Measurements from ENCODE around the gene EPS8L2. TPM values are rescaled to one million over a fixed set of nuclear protein-coding genes. Genes with fewer than 3 reads are reported as not detected.

Gene EPS8L2
- total RNA-seq = 165 and 183 TPM in 2 replicates

DNA sequence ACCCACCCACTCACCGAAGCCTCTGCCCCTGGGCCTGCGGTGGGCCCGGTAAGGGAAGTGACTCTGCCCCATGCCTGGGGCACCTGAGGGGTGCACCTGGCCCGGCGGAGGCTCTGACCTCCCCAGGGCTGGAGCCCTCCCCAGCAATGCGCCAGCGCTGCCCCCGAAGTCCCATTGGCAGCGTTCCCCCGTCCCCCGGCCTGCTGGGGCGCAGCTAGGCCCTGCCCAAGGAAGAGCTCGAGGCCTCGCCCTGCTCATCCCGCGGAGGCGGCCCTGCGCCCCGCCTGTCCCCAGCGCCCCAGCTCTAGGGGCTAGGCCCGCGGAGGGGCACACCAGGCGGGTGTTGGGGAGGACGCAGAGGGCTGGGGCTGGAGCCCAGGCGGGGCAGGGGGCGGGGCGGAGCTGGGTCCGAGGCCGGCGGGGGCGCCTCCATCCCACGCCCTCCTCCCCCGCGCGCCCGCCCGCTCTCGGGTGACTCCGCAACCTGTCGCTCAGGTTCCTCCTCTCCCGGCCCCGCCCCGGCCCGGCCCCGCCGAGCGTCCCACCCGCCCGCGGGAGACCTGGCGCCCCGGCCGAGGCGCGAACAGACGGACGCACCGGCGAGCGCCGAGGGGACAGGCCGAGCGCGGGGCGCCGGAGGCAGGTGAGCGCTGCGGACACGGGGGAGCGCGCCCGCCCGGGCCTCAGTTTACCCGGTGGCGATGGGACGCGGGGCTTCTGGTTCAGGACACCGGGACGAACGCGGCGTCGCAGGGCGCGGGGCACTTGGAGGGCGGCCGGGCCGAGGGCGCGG lies at the start of gene EPS8L2:
Gene EPS8L2, plus strand, starts transcription at position 586 of the 793 bp plus-strand sequence. CDS start 3,177 bp downstream, outside the sequence.

DNA sequence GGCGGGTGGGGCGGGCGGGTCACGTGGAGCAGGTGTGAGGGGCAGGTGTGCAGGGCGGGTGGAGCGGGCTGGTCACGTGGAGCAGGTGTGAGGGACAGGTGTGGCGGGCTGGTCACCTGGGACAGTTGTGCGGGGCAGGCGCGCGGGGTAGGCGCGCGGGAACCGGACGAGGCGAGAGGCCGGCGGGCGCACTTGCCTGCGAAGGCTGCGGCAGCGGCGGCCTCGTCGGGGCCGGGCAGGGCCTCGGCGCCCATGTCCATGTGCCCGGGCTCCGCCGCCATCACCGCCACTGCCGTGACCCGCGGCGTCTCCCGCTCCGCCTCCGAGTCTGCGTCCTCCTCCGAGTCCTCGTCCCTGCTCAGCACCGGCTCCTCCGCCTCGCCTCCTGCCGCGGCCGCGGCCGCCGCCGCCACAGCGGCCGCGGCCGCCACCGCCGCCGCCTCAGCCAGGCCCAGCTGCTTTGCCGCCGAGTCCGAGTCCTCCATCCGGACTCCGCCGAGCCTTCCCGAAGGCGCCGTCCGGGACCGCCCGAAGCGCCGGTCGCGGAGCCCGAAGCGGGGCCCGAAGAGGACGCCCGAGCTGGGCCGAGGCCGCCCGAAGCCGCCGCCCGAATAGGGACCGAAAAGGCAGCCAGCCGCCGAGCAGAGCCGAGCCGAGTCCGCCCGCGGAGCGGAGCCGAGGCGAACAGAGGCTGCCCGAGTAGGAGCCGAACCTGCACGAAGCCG lies 11.3 kb upstream of the EPS8L2 start, which contains the start of gene DEAF1:
Gene DEAF1, minus strand, starts transcription at position 660 of the 725 bp plus-strand sequence. Its CDS starts 175 bp downstream, at position 485.

DNA sequence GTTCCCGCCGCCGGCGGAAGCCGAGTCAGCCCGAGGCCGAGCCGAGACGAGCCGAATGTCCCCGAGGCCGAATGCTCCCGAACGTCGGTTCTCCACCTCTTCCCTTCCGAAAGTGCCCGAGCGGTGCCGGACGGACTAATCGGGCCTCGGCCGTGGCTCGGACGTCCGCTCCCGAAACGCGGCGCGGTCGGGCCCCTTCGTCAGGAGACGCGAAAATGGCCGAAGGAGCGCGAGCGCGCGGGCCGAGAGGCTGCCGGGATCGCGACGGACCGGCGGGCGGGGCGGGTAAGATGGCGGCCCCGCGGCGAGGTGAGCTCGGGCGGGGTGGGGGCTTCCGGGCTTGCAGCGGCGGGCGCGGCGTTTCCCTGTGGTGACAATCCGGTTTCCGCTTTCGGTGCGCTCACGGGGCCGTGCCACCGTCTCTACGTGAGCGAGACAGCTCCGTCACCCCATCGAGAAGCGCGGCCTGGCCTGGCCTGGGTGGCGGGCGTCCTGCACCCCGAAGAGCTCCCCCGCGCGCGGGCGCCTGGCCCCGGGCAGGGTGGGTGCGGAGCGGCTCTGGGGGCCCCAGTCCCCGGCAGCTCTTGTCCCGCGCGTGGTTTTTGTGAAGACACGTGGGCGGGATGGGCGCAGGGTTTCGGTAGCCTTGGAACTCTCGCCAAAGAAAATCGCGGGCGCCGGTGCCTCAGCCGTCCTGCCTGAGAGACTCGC lies 10.3 kb upstream of the EPS8L2 start, which contains the start of gene TMEM80:
Gene TMEM80, plus strand, starts transcription at position 279 of the 711 bp plus-strand sequence. Its CDS starts 12 bp downstream, at position 291.

DNA sequence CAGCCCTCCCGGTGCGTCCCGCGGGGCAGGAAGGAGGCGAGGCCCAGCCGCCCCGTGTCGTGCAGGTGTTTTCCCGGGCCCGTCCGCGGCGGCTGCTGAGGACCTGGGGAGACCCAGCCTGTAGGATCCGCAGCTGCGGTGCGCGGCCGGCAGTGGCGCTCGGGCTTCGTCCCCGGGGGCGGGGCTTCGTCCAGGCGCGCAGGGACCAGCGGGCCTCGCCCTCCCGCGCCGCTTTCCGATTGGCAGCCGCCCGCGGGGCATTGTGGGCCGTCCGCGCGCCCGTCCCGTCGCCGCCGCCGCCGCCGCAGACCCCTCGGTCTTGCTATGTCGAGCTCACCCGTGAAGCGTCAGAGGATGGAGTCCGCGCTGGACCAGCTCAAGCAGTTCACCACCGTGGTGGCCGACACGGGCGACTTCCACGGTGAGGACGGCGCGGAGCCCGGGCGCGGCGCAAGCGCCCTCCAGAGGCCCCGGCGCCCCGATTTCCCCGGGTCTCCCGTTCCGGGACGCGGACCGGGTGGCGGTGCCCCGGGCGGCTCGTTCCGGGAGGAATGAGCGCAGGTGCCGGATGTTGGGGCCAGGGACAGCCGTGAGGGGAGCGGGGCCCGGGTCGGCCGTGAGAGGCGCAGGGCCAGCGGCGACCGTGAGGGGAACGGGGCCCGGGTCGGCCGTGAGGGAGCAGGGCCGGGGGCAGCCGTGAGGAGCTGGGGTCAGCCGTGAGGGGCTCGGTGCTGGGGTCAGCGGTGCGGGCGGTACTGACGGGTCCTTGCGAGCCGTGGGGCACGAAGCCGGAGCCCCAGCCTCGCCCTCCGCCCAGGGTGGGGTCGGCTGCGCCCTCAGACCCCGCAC lies 41.4 kb downstream of the EPS8L2 start, which contains the start of gene TALDO1:
Gene TALDO1, plus strand, starts transcription at position 307 of the 849 bp plus-strand sequence. Its CDS starts 18 bp downstream, at position 325.

Other genes with a start within 250 kb of the EPS8L2 start
- 433 and 438 TPM in 2 replicates for gene RNH1, start 199.0 kb upstream of the EPS8L2 start, total RNA-seq
- 85.5 and 92.5 TPM in 2 replicates for gene HRAS, start 170.7 kb upstream of the EPS8L2 start, total RNA-seq
- gene LRRC56, start 168.7 kb upstream of the EPS8L2 start, total RNA-seq = 0.21 and 0.48 TPM in 2 replicates
- gene LMNTD2, start 145.5 kb upstream of the EPS8L2 start, total RNA-seq = 1.7 and 3.2 TPM in 2 replicates
- gene RASSF7, start 145.3 kb upstream of the EPS8L2 start, total RNA-seq = 49.7 and 60.0 TPM in 2 replicates
- gene PHRF1, start 129.8 kb upstream of the EPS8L2 start, total RNA-seq = 20.7 and 28.9 TPM in 2 replicates
- 10.8 and 21.7 TPM in 2 replicates for gene IRF7, start 90.3 kb upstream of the EPS8L2 start, total RNA-seq
- gene CDHR5, start 81.3 kb upstream of the EPS8L2 start, total RNA-seq = not detected in 2 replicates
- gene SCT, start 79.0 kb upstream of the EPS8L2 start, total RNA-seq = not detected in 2 replicates
- gene DRD4, start 69.0 kb upstream of the EPS8L2 start, total RNA-seq = not detected in 2 replicates
- gene DEAF1, start 11.0 kb upstream of the EPS8L2 start, total RNA-seq = 31.1 and 41.1 TPM in 2 replicates
- 4.8 and 15.6 TPM in 2 replicates for gene TMEM80, start 10.4 kb upstream of the EPS8L2 start, total RNA-seq
- 259 and 288 TPM in 2 replicates for gene TALDO1, start 41.2 kb downstream of the EPS8L2 start, total RNA-seq
- 19.5 and 23.2 TPM in 2 replicates for gene GATD1, start 71.3 kb downstream of the EPS8L2 start, total RNA-seq
- not detected in 2 replicates for gene CEND1, start 83.9 kb downstream of the EPS8L2 start, total RNA-seq
- 9.2 and 11.3 TPM in 2 replicates for gene SLC25A22, start 92.0 kb downstream of the EPS8L2 start, total RNA-seq
- 4.8 and 7.2 TPM in 2 replicates for gene PIDD1, start 99.0 kb downstream of the EPS8L2 start, total RNA-seq
- 347 and 511 TPM in 2 replicates for gene RPLP2, start 103.7 kb downstream of the EPS8L2 start, total RNA-seq
- 11.1 and 11.9 TPM in 2 replicates for gene PNPLA2, start 112.7 kb downstream of the EPS8L2 start, total RNA-seq
- 0.43 and 2.4 TPM in 2 replicates for gene CRACR2B, start 121.7 kb downstream of the EPS8L2 start, total RNA-seq
- 274 and 430 TPM in 2 replicates for gene CD151, start 126.7 kb downstream of the EPS8L2 start, total RNA-seq
- 15.1 and 37.4 TPM in 2 replicates for gene POLR2L, start 136.3 kb downstream of the EPS8L2 start, total RNA-seq
- 45.0 and 53.3 TPM in 2 replicates for gene TSPAN4, start 136.6 kb downstream of the EPS8L2 start, total RNA-seq
- gene CHID1, start 204.6 kb downstream of the EPS8L2 start, total RNA-seq = 56.9 and 59.9 TPM in 2 replicates
- gene AP2A2, start 219.6 kb downstream of the EPS8L2 start, total RNA-seq = 16.4 and 17.1 TPM in 2 replicates